ENCODE data around the gene CIP2A.

The CIP2A gene

DNA sequence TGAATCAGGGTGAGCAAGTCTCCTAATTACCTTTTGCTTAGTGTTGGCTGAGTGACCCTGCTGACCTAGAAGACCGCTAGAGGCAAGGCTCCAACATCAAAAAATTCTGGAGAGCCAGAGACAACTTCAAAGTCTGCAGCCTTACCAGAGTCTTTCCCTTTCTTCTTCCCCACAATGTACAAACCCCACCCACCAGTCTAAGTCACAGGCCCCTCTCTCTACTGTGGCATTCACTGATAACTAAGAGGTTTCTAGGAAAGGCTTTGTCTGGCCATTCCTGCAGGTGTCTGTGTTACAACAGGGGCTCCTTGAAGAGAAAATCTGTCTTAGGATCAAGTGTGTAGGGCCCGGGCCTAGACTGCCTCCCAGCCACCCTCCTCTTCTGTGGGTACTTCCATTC lies 79.4 kb downstream of the CIP2A start:
- no peaks in the 10 kb centered on the region for H3K9me3 ChIP-seq (ENCODE audit: low read length)
- H3K4me3 ChIP-seq (ENCODE audit: low read depth in 1 of 2, low read length in 2 of 2) = no peak overlapping the region
- no peak overlapping the region for H3K9ac ChIP-seq (ENCODE audit: low read length)
- H3K27ac ChIP-seq (ENCODE audit: low read depth, low read length) = no peak overlapping the region
- H3K36me3 ChIP-seq (ENCODE audit: insufficient read depth, low read length) = no peaks in the 10 kb centered on the region
- H3K4me1 ChIP-seq (ENCODE audit: insufficient read depth, low read length) = no peaks in the 10 kb centered on the region
- H3K27me3 ChIP-seq (ENCODE audit: control insufficient read depth in 1 of 2, insufficient read depth in 2 of 2, low read length in 2 of 2) = no peaks in the 10 kb centered on the region

GRCh38 chr3:108509263-108509662 lies 80.0 kb downstream of the CIP2A start:
- no peaks in the 10 kb centered on the region for H3K9me3 ChIP-seq (ENCODE audit: low read length)
- H3K36me3 ChIP-seq (ENCODE audit: insufficient read depth, low read length) = no peaks in the 10 kb centered on the region
- H3K27ac ChIP-seq (ENCODE audit: low read depth, low read length) = no peak overlapping the region
- H3K4me3 ChIP-seq (ENCODE audit: low read depth in 1 of 2, low read length in 2 of 2) = no peak overlapping the region
- no peaks in the 10 kb centered on the region for H3K27me3 ChIP-seq (ENCODE audit: control insufficient read depth in 1 of 2, insufficient read depth in 2 of 2, low read length in 2 of 2)
- H3K9ac ChIP-seq (ENCODE audit: low read length) = no peak overlapping the region
- no peaks in the 10 kb centered on the region for H3K4me1 ChIP-seq (ENCODE audit: insufficient read depth, low read length)

DNA sequence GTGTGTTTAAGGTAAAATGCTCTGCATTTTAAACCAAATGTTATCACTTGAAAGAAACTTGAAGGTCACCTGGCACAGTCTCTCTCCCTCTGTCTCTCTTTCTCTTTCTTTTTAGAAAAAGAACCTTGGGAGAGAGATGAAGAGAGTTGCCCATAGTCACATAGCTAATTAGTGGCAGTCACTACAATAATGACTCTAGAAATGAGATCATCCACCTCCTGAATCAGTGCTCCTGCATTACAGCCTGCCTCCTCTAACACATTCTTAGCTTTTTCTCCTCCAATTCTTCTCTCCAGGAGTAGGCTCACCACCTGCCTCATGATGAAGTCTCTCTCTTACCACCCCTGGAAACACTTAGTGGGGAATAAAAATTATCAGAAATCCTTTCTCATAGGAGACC lies 81.3 kb downstream of the CIP2A start:
- Histone ChIP-seq H3K9me3 (ENCODE audit: low read length) (no peaks in the 10 kb centered on the region), H3K4me1 (ENCODE audit: insufficient read depth, low read length) (no peaks in the 10 kb centered on the region), H3K9ac (ENCODE audit: low read length) (no peak overlapping the region), H3K36me3 (ENCODE audit: insufficient read depth, low read length) (no peaks in the 10 kb centered on the region), H3K27me3 (ENCODE audit: control insufficient read depth in 1 of 2, insufficient read depth in 2 of 2, low read length in 2 of 2) (no peaks in the 10 kb centered on the region), H3K27ac (ENCODE audit: low read depth, low read length) (no peak overlapping the region), H3K4me3 (ENCODE audit: low read depth in 1 of 2, low read length in 2 of 2) (no peak overlapping the region)

DNA sequence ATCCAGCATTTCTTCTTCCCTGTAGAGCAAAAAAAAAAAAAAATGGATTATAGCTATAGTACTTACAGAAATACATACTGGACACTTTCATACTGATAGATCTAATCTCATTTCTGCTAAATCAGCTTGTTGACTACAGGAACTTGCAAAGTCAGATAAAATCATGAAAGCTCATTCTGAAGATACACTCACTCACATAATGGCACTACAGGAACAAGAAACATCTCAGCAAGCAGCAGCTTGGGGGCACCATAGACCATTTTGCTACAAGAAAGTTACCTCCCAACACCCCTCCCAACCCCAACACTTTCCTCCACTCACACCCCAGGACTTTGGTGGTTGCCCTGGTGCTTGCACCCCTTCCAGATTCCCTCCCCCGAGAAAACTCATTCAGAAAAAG lies 83.4 kb downstream of the CIP2A start:
- H3K4me1 ChIP-seq (ENCODE audit: insufficient read depth, low read length) = no peaks in the 10 kb centered on the region
- H3K27me3 ChIP-seq (ENCODE audit: control insufficient read depth in 1 of 2, insufficient read depth in 2 of 2, low read length in 2 of 2) = no peaks in the 10 kb centered on the region
- H3K4me3 ChIP-seq (ENCODE audit: low read depth in 1 of 2, low read length in 2 of 2) = no peak overlapping the region
- no peak overlapping the region for H3K27ac ChIP-seq (ENCODE audit: low read depth, low read length)
- no peaks in the 10 kb centered on the region for H3K9me3 ChIP-seq (ENCODE audit: low read length)
- H3K9ac ChIP-seq (ENCODE audit: low read length) = no peak overlapping the region
- H3K36me3 ChIP-seq (ENCODE audit: insufficient read depth, low read length) = no peaks in the 10 kb centered on the region

- H3K27ac ChIP-seq (ENCODE audit: low read depth, low read length) = no peak overlapping the region
- H3K27me3 ChIP-seq (ENCODE audit: control insufficient read depth in 1 of 2, insufficient read depth in 2 of 2, low read length in 2 of 2) = no peaks in the 10 kb centered on the region
- no peaks in the 10 kb centered on the region for H3K9me3 ChIP-seq (ENCODE audit: low read length)
- H3K9ac ChIP-seq (ENCODE audit: low read length) = no peak overlapping the region
- no peak overlapping the region for H3K4me3 ChIP-seq (ENCODE audit: low read depth in 1 of 2, low read length in 2 of 2)
- no peaks in the 10 kb centered on the region for H3K36me3 ChIP-seq (ENCODE audit: insufficient read depth, low read length)
- no peaks in the 10 kb centered on the region for H3K4me1 ChIP-seq (ENCODE audit: insufficient read depth, low read length)
Observed at GRCh38 chr3:108503722-108504121, 85.5 kb downstream of the CIP2A start.

DNA sequence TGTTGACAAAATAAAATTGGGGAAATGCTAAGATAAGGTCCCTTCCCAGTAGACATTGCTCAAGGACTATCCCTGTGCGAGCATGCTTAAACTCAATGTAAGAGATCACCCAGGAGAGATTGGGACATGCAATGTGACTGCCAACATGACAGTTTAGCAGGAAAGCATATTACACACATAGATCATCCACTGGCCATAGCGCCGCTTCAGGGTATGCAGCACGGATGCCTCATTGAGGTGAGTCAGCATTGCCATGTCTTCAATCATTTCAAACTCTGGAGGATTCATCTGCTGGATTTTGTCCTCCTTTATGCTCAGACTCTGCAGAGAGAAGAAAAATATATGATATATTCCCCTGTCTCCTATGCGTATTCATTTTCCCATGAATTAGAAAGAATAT lies 87.7 kb downstream of the CIP2A start:
- Histone ChIP-seq H3K4me3 (ENCODE audit: low read depth in 1 of 2, low read length in 2 of 2) (no peak overlapping the region), H3K27me3 (ENCODE audit: control insufficient read depth in 1 of 2, insufficient read depth in 2 of 2, low read length in 2 of 2) (no peaks in the 10 kb centered on the region), H3K27ac (ENCODE audit: low read depth, low read length) (no peak overlapping the region), H3K9me3 (ENCODE audit: low read length) (no peaks in the 10 kb centered on the region), H3K9ac (ENCODE audit: low read length) (no peak overlapping the region), H3K4me1 (ENCODE audit: insufficient read depth, low read length) (no peaks in the 10 kb centered on the region), H3K36me3 (ENCODE audit: insufficient read depth, low read length) (no peaks in the 10 kb centered on the region)

- H3K27me3 ChIP-seq (ENCODE audit: control insufficient read depth in 1 of 2, insufficient read depth in 2 of 2, low read length in 2 of 2) = no peaks in the 10 kb centered on the region
- no peaks in the 10 kb centered on the region for H3K9me3 ChIP-seq (ENCODE audit: low read length)
- no peaks in the 10 kb centered on the region for H3K36me3 ChIP-seq (ENCODE audit: insufficient read depth, low read length)
- no peaks in the 10 kb centered on the region for H3K4me1 ChIP-seq (ENCODE audit: insufficient read depth, low read length)
- H3K27ac ChIP-seq (ENCODE audit: low read depth, low read length) = no peak overlapping the region
- no peak overlapping the region for H3K9ac ChIP-seq (ENCODE audit: low read length)
- no peak overlapping the region for H3K4me3 ChIP-seq (ENCODE audit: low read depth in 1 of 2, low read length in 2 of 2)
Observed at GRCh38 chr3:108500728-108501127, 88.5 kb downstream of the CIP2A start.
